HCT116 (cell line): Measurements from ENCODE around the gene S1PR1. TPM values are rescaled to one million over a fixed set of nuclear protein-coding genes. Genes with fewer than 3 reads are reported as not detected.

Source experiments
- ATAC-seq: fragments of 200-7000 bp; cut with Tn5 transposase; 2 replicates; pipeline ENCODE4 v1.9.1; 2020; ENCODE audit warnings: mild to moderate bottlenecking, moderate library complexity
- BruUV-seq: library from RNA; stranded (reverse); fragments of 400-500 nt; replicated peaks from 2 replicates; lab custom pipeline; 2021; lab: Mats Ljungman, UMichigan
- CTCF ChIA-PET: fragments of 300-600 bp; sonication (Branson Sonifier 250); formaldehyde crosslinking; loops from one replicate; lab custom pipeline; 2021; ENCODE audit warnings: antibody characterized with exemption; lab: Charles Lee
- POLR2A ChIA-PET: fragments of 300-600, 350-600 bp; sonication (Branson Sonifier 250); formaldehyde crosslinking; loops from one replicate; lab custom pipeline; 2021; ENCODE audit warnings: antibody characterized with exemption; lab: Charles Lee
- RAD21 ChIA-PET, 2 experiments: fragments of 300-600 bp; sonication (Branson Sonifier 250); formaldehyde crosslinking; loops; one replicate each; lab custom pipeline; 2023; ENCODE audit warnings: low total read pairs in 2 of 2; ENCODE audit not compliant: uncharacterized antibody in 2 of 2, unreplicated experiment in 2 of 2, low non-redundant PET in 1 of 2; lab: Charles Lee
- DNase-seq: peaks from one replicate; pipeline ENCODE4 v3.0.0-alpha.2; 2010; ENCODE audit warnings: low read depth, low spot score
- H2AFZ ChIP-seq: fragments of 200-600 bp; shearing (Covaris generic), sonication (generic); 2 replicates; pipeline ENCODE4 v1.6.1; 2017; ENCODE audit warnings: low read depth, mixed run types, mixed read lengths, antibody characterized with exemption, low read length; ENCODE audit not compliant: poor library complexity, severe bottlenecking
- H3K27ac ChIP-seq: 2 replicates; pipeline ENCODE4 v1.5.1; 2012; ENCODE audit warnings: low read depth, low read length
- H3K27me3 ChIP-seq: fragments of 200-600 bp; sonication (generic); 2 replicates; pipeline ENCODE4 v1.6.1; 2016; ENCODE audit warnings: mixed run types, low read length, mixed read lengths; ENCODE audit not compliant: insufficient read depth
- H3K36me3 ChIP-seq, 2 experiments: fragments of 200-500 bp in 1 of 2; fragments of 200-600 bp in 1 of 2; sonication (Bioruptor generic) in 1 of 2; sonication (generic) in 1 of 2; 2 replicates each; pipeline versions ENCODE4 v1.5.1 to v1.6.1; 2014 to 2016; ENCODE audit warnings: low read length in 2 of 2, inconsistent platforms in 1 of 2, mixed read lengths in 1 of 2, mixed run types in 1 of 2; ENCODE audit not compliant: insufficient read depth in 2 of 2, control insufficient read depth in 1 of 2
- H3K4me1 ChIP-seq, 2 experiments: fragments of 200-600 bp in 1 of 2; sonication (generic) in 1 of 2; 2 replicates each; pipeline versions ENCODE4 v1.5.1 to v1.6.1; 2012 to 2017; ENCODE audit warnings: low read length in 2 of 2, inconsistent platforms in 1 of 2, mild to moderate bottlenecking in 1 of 2, mixed read lengths in 1 of 2, mixed run types in 1 of 2, moderate library complexity in 1 of 2; ENCODE audit not compliant: insufficient read depth in 2 of 2, control insufficient read depth in 1 of 2
- H3K4me2 ChIP-seq: fragments of 200-600 bp; sonication (generic); 2 replicates; pipeline ENCODE4 v1.6.1; 2017; ENCODE audit warnings: mixed run types, low read length, mixed read lengths
- H3K4me3 ChIP-seq, 2 experiments: fragments of 200-600 bp in 1 of 2; sonication (generic) in 1 of 2; replicated peaks in 1 of 2; 2 replicates each; pipeline ENCODE4 v1.5.1; 2011 to 2016; ENCODE audit warnings: low read length in 2 of 2, control low read depth in 1 of 2, low read depth in 1 of 2, mild to moderate bottlenecking in 1 of 2, mixed read lengths in 1 of 2, mixed run types in 1 of 2
- H3K79me2 ChIP-seq: fragments of 200-600 bp; sonication (generic); 2 replicates; pipeline ENCODE4 v1.6.1; 2017; ENCODE audit warnings: mild to moderate bottlenecking, mixed run types, low read length, moderate library complexity, mixed read lengths; ENCODE audit not compliant: insufficient read depth
- H3K9ac ChIP-seq: fragments of 200-600 bp; sonication (generic); 2 replicates; pipeline ENCODE4 v1.6.1; 2016; ENCODE audit warnings: low read length, mixed read lengths
- H3K9me2 ChIP-seq: fragments of 200-600 bp; sonication (generic), shearing (Covaris generic); 2 replicates; pipeline ENCODE4 v1.6.1; 2017; ENCODE audit warnings: mixed run types, mild to moderate bottlenecking, moderate library complexity; ENCODE audit not compliant: insufficient read depth
- H3K9me3 ChIP-seq, 2 experiments: fragments of 200-500 bp in 1 of 2; fragments of 200-600 bp in 1 of 2; sonication (Bioruptor generic) in 1 of 2; sonication (generic) in 1 of 2; 2 replicates each; pipeline ENCODE4 v1.6.1; 2014 to 2017; ENCODE audit warnings: low read length in 2 of 2, mixed read lengths in 2 of 2, inconsistent platforms in 1 of 2, low read depth in 1 of 2, mild to moderate bottlenecking in 1 of 2, mixed run types in 1 of 2, moderate library complexity in 1 of 2; ENCODE audit not compliant: control insufficient read depth in 1 of 2, insufficient read depth in 1 of 2
- H4K20me1 ChIP-seq: fragments of 200-600 bp; sonication (generic), shearing (Covaris generic); 2 replicates; pipeline ENCODE4 v1.6.1; 2017; ENCODE audit warnings: mixed run types, mild to moderate bottlenecking, moderate library complexity; ENCODE audit not compliant: insufficient read depth
- ATF3 ChIP-seq: IDR thresholded peaks from 2 replicates; pipeline ENCODE4 v1.6.1; 2012
- CEBPB ChIP-seq: IDR thresholded peaks from 2 replicates; pipeline ENCODE4 v1.6.1; 2012; ENCODE audit warnings: low read depth
- ELF1 ChIP-seq: IDR thresholded peaks from 2 replicates; pipeline ENCODE4 v1.6.1; 2012; ENCODE audit warnings: low read depth, borderline replicate concordance
- SP1 ChIP-seq: IDR thresholded peaks from 2 replicates; pipeline ENCODE4 v1.6.1; 2012; ENCODE audit warnings: low read depth
- ZFX ChIP-seq: fragments of 450-650 bp; IDR thresholded peaks from 2 replicates; pipeline ENCODE4 v1.6.1; 2017
- ZNF274 ChIP-seq: fragments of 200-500 bp; sonication (Bioruptor generic); IDR thresholded peaks from 2 replicates; pipeline ENCODE4 v1.6.1; 2014; ENCODE audit warnings: mild to moderate bottlenecking, low read depth, low read length, inconsistent platforms
- intact Hi-C: fragments of 100-400 bp; cut with micrococcal nuclease; formaldehyde crosslinking; loops from 2 replicates; pipeline ENCODE4 v1.10.0; 2022
- total RNA-seq: library from RNA; stranded (reverse); gene quantifications from one replicate; pipeline ENCODE4 v1.2.1, GENCODE V29; 2021; ENCODE audit not compliant: unreplicated experiment

The S1PR1 gene
- total RNA-seq, 1 experiment from 2014 or later, result 0.61 TPM

GRCh38 chr1:101199637-101199982 is 37.2 kb upstream of the S1PR1 start:
- intact Hi-C loops, result no loop called here
- no TSS peak for BruUV-seq

GRCh38 chr1:101200513-101200912 is 36.3 kb upstream of the S1PR1 start:
- Histone ChIP-seq H2AFZ (peak overlapping the region; percentile 55), H4K20me1 (no peaks in the 10 kb centered on the region), H3K9ac (no peak overlapping the region), H3K36me3 (no peaks in the 10 kb centered on the region), H3K9me3 (no peaks in the 10 kb centered on the region), H3K4me1 (peaks cover 0 to 11% of the 10 kb centered on the region in 2 experiments; a peak in 2 of 4 replicates), H3K27me3 (no peaks in the 10 kb centered on the region), H3K4me3 (no peak overlapping the region), H3K4me2 (peak overlapping the region; percentile 48), H3K79me2 (no peaks in the 10 kb centered on the region), H3K27ac (no peak overlapping the region), H3K9me2 (no peaks in the 10 kb centered on the region)
- no TSS peak for BruUV-seq
- CTCF ChIA-PET, result no interaction called here
- POLR2A ChIA-PET, result no interaction called here
- DNase-seq, result peak; percentile 10
- intact Hi-C loops, result no loop called here
- no peak for TF ChIP-seq ELF1
- peak; percentile 21; the same call in 1 of the 2 replicates for TF ChIP-seq ZFX
- peak; percentile 94 for ATAC-seq
- RAD21 ChIA-PET, result interaction anchor here in 1 of 2 experiments (0.6 kb wide), 1 partner anchor 52 kb away, joined by 3 read pairs; no protein-coding TSS in a partner anchor

More at GRCh38 chr1:101199637-101199982, 37.2 kb upstream of the S1PR1 start:
- ATAC-seq (no peak), DNase-seq (no peak)
- CTCF ChIA-PET, result no interaction called here
- H3K9me2 ChIP-seq, result no peaks in the 10 kb centered on the region
- H3K4me3 ChIP-seq, result no peak overlapping the region
- RAD21 ChIA-PET, result no interaction called here
- POLR2A ChIA-PET, result no interaction called here
- no peaks in the 10 kb centered on the region for H3K9me3 ChIP-seq
- no peak overlapping the region for H2AFZ ChIP-seq
- H3K27me3 ChIP-seq, result no peaks in the 10 kb centered on the region
- no peak overlapping the region for H3K4me2 ChIP-seq
- H3K4me1 ChIP-seq, result peaks cover 0 to 11% of the 10 kb centered on the region in 2 experiments; a peak in 2 of 4 replicates
- TF ChIP-seq CEBPB (no peak), ZNF274 (no peak), ATF3 (no peak), SP1 (no peak), ZFX (no peak)
- H3K9ac ChIP-seq, result no peak overlapping the region
- no peaks in the 10 kb centered on the region for H3K36me3 ChIP-seq
- no peak overlapping the region for H3K27ac ChIP-seq
- H3K79me2 ChIP-seq, result no peaks in the 10 kb centered on the region
- H4K20me1 ChIP-seq, result no peaks in the 10 kb centered on the region
